Neuronal stem cell (in vitro differentiated cells): Measurements from ENCODE around the gene PRDM11.

ENCODE experiments used
- DNase-seq: peaks from one replicate; pipeline ENCODE4 v3.0.0-alpha.2; 2013; ENCODE audit warnings: low spot score
- H2AFZ ChIP-seq: one replicate; pipeline ENCODE4 v1.6.1; 2013; ENCODE audit warnings: mild to moderate bottlenecking, low read length, inconsistent platforms
- H2AK5ac ChIP-seq: 2 replicates; pipeline ENCODE4 v1.6.1; 2013; ENCODE audit warnings: low read depth, mild to moderate bottlenecking, inconsistent platforms, low read length, moderate library complexity, mixed read lengths
- H2BK120ac ChIP-seq: 2 replicates; pipeline ENCODE4 v1.6.1; 2013; ENCODE audit warnings: low read depth, mild to moderate bottlenecking, inconsistent platforms, low read length, moderate library complexity, mixed read lengths
- H2BK12ac ChIP-seq: one replicate; pipeline ENCODE4 v1.6.1; 2013; ENCODE audit warnings: low read length, inconsistent platforms
- H2BK15ac ChIP-seq: 2 replicates; pipeline ENCODE4 v1.6.1; 2013; ENCODE audit warnings: mild to moderate bottlenecking, low read length, inconsistent platforms, mixed read lengths
- H2BK5ac ChIP-seq: one replicate; pipeline ENCODE4 v1.6.1; 2013; ENCODE audit warnings: inconsistent platforms, mild to moderate bottlenecking, low read length, moderate library complexity
- H3K14ac ChIP-seq: one replicate; pipeline ENCODE4 v1.6.1; 2013; ENCODE audit warnings: low read length, inconsistent platforms
- H3K18ac ChIP-seq: 2 replicates; pipeline ENCODE4 v1.6.1; 2013; ENCODE audit warnings: low read length, inconsistent platforms
- H3K23ac ChIP-seq: 2 replicates; pipeline ENCODE4 v1.6.1; 2013; ENCODE audit warnings: low read depth, mild to moderate bottlenecking, mixed read lengths, low read length, inconsistent platforms; ENCODE audit not compliant: poor library complexity
- H3K27ac ChIP-seq: replicated peaks from 3 replicates; pipeline ENCODE4 v1.5.1; 2013; ENCODE audit warnings: low read length, inconsistent platforms
- H3K27me3 ChIP-seq, 3 experiments: 2 replicates each; pipeline ENCODE4 v1.6.1; 2013; ENCODE audit warnings: low read length in 3 of 3, mild to moderate bottlenecking in 2 of 3, inconsistent platforms in 1 of 3, low read depth in 1 of 3, mixed read lengths in 1 of 3, moderate library complexity in 1 of 3; ENCODE audit not compliant: control insufficient read depth in 3 of 3, insufficient read depth in 3 of 3
- H3K36me3 ChIP-seq, 2 donors: replicated peaks in 1 of 2; 2 replicates each; pipeline ENCODE4 v1.6.1; 2013; ENCODE audit warnings: low read length in 2 of 2; ENCODE audit not compliant: control insufficient read depth in 2 of 2, insufficient read depth in 2 of 2
- H3K4ac ChIP-seq: 2 replicates; pipeline ENCODE4 v1.6.1; 2013; ENCODE audit warnings: inconsistent platforms, mild to moderate bottlenecking, low read length, moderate library complexity
- H3K4me1 ChIP-seq, 2 donors: 1 replicate in 1 of 2; 2 replicates in 1 of 2; pipeline ENCODE4 v1.6.1; 2013; ENCODE audit warnings: low read length in 2 of 2, low read depth in 1 of 2; ENCODE audit not compliant: control insufficient read depth in 2 of 2, insufficient read depth in 1 of 2
- H3K4me2 ChIP-seq: one replicate; pipeline ENCODE4 v1.6.1; 2013; ENCODE audit warnings: mild to moderate bottlenecking, low read length, inconsistent platforms; ENCODE audit not compliant: insufficient read depth, poor library complexity, severe bottlenecking
- H3K4me3 ChIP-seq, 2 donors: 2 replicates each; pipeline ENCODE4 v1.5.1; 2013; ENCODE audit warnings: low read length in 2 of 2, mild to moderate bottlenecking in 2 of 2, inconsistent platforms in 1 of 2, moderate library complexity in 1 of 2
- H3K79me1 ChIP-seq: one replicate; pipeline ENCODE4 v1.6.1; 2013; ENCODE audit warnings: low read depth, mild to moderate bottlenecking, inconsistent platforms, low read length, moderate library complexity
- H3K9ac ChIP-seq: one replicate; pipeline ENCODE4 v1.6.1; 2013; ENCODE audit warnings: mild to moderate bottlenecking, low read depth, low read length, inconsistent platforms; ENCODE audit not compliant: poor library complexity
- H3K9me3 ChIP-seq, 2 donors: replicated peaks in 1 of 2; 2 replicates each; pipeline versions ENCODE3 to v1.6.1; 2013; ENCODE audit warnings: low read length in 2 of 2, mild to moderate bottlenecking in 2 of 2, inconsistent platforms in 1 of 2, low read depth in 1 of 2, mixed read lengths in 1 of 2, moderate library complexity in 1 of 2; ENCODE audit not compliant: control insufficient read depth in 2 of 2, insufficient read depth in 1 of 2
- H4K8ac ChIP-seq: one replicate; pipeline ENCODE4 v1.6.1; 2013; ENCODE audit warnings: low read depth, mild to moderate bottlenecking, inconsistent platforms, low read length, moderate library complexity
- H4K91ac ChIP-seq: one replicate; pipeline ENCODE4 v1.6.1; 2013; ENCODE audit warnings: low read length, low read depth, mild to moderate bottlenecking, inconsistent platforms; ENCODE audit not compliant: poor library complexity
- WGBS, 2 donors: extraction: QIAGEN DNeasy Blood & Tissue Kit; methylation state at CpG; one replicate each; pipeline ENCODE4 v1.1.7; 2013; ENCODE audit warnings: missing lambda C conversion rate in 2 of 2, mixed read lengths in 1 of 2; ENCODE audit not compliant: insufficient read length in 2 of 2, insufficient replicate concordance in 1 of 2; ENCODE audit errors: extremely low coverage in 2 of 2; 5-methylcytosine and 5-hydroxymethylcytosine counted together

The PRDM11 gene

GRCh38 chr11:45145083-45145378 is 1.4 kb upstream of the PRDM11 start:
- H3K4me1 ChIP-seq = peaks cover 12 to 14% of the 10 kb centered on the region in 2 donors
- no peak overlapping the region for H4K8ac ChIP-seq
- peaks cover 1% of the 10 kb centered on the region for H3K79me1 ChIP-seq
- no peak overlapping the region for H2BK120ac ChIP-seq
- H3K14ac ChIP-seq = no peak overlapping the region
- no CpG with 5 or more reads among the region's 3 CpGs for WGBS, 2 donors
- H3K23ac ChIP-seq = peak overlapping the region; percentile 19
- peak overlapping the region; percentile 92 for H2AFZ ChIP-seq
- DNase-seq = no peak
- H3K18ac ChIP-seq = no peak overlapping the region
- no peak overlapping the region for H3K4ac ChIP-seq
- no peak overlapping the region for H2BK5ac ChIP-seq
- H2AK5ac ChIP-seq = no peak overlapping the region
- H3K27ac ChIP-seq = no peak overlapping the region
- H2BK12ac ChIP-seq = no peak overlapping the region
- H3K4me2 ChIP-seq = no peak overlapping the region
- H3K36me3 ChIP-seq = no peaks in the 10 kb centered on the region
- H3K4me3 ChIP-seq = peak overlapping the region in 1 of 2 donors; percentile 84
- H4K91ac ChIP-seq = no peak overlapping the region
- H3K9ac ChIP-seq = no peak overlapping the region
- peaks cover 0 to 7% of the 10 kb centered on the region in 2 donors for H3K9me3 ChIP-seq
- H3K27me3 ChIP-seq = peaks cover 0 to 29% (median 19%) of the 10 kb centered on the region in 3 experiments
- no peak overlapping the region for H2BK15ac ChIP-seq

- peak overlapping the region; percentile 92 for H2AFZ ChIP-seq
- H2BK5ac ChIP-seq = no peak overlapping the region
- no CpG with 5 or more reads among the region's 23 CpGs for WGBS, 2 donors
- no peak overlapping the region for H2BK15ac ChIP-seq
- H2BK12ac ChIP-seq = no peak overlapping the region
- no peak overlapping the region for H4K8ac ChIP-seq
- peak; percentile 71 for DNase-seq
- H3K23ac ChIP-seq = peak overlapping the region; percentile 19
- H3K4me1 ChIP-seq = peaks cover 12 to 14% of the 10 kb centered on the region in 2 donors
- peaks cover 0 to 29% (median 19%) of the 10 kb centered on the region in 3 experiments for H3K27me3 ChIP-seq
- peaks cover 3% of the 10 kb centered on the region for H3K79me1 ChIP-seq
- no peak overlapping the region for H2BK120ac ChIP-seq
- peak overlapping the region; percentile 36 for H3K18ac ChIP-seq
- H3K4me3 ChIP-seq = peak overlapping the region; percentile 54 to 84
- H3K9ac ChIP-seq = no peak overlapping the region
- no peak overlapping the region for H2AK5ac ChIP-seq
- H3K4me2 ChIP-seq = peak overlapping the region; percentile 66
- H3K4ac ChIP-seq = no peak overlapping the region
- peaks cover 0 to 7% of the 10 kb centered on the region in 2 donors for H3K9me3 ChIP-seq
- H4K91ac ChIP-seq = no peak overlapping the region
- no peaks in the 10 kb centered on the region for H3K36me3 ChIP-seq
- no peak overlapping the region for H3K14ac ChIP-seq
- no peak overlapping the region for H3K27ac ChIP-seq
These were observed 914 bp upstream of the PRDM11 start for GRCh38 chr11:45145379-45146071.

- H2BK5ac ChIP-seq = no peak overlapping the region
- H3K36me3 ChIP-seq = no peaks in the 10 kb centered on the region
- H3K27me3 ChIP-seq = peaks cover 0 to 21% (median 14%) of the 10 kb centered on the region in 3 experiments
- peak overlapping the region; percentile 2 for H2AK5ac ChIP-seq
- DNase-seq = peak; percentile 95
- no peak overlapping the region for H3K4ac ChIP-seq
- peak overlapping the region; percentile 88 for H3K18ac ChIP-seq
- H3K14ac ChIP-seq = no peak overlapping the region
- H3K9me3 ChIP-seq = peaks cover 0 to 7% of the 10 kb centered on the region in 2 donors
- no peak overlapping the region for H2BK15ac ChIP-seq
- peak overlapping the region; percentile 89 for H3K9ac ChIP-seq
- H3K4me1 ChIP-seq = peaks cover 12 to 14% of the 10 kb centered on the region in 2 donors
- peak overlapping the region; percentile 89 for H3K27ac ChIP-seq
- H2BK12ac ChIP-seq = no peak overlapping the region
- no peak overlapping the region for H2BK120ac ChIP-seq
- no CpG with 5 or more reads among the region's 88 CpGs for WGBS, 2 donors
- H3K23ac ChIP-seq = peak overlapping the region; percentile 31
- no peak overlapping the region for H4K8ac ChIP-seq
- H3K4me3 ChIP-seq = peak overlapping the region; percentile 84 to 93
- H2AFZ ChIP-seq = peak overlapping the region; percentile 92
- peaks cover 5% of the 10 kb centered on the region for H3K79me1 ChIP-seq
- H4K91ac ChIP-seq = no peak overlapping the region
- peak overlapping the region; percentile 94 for H3K4me2 ChIP-seq
These were observed 734 bp downstream of the PRDM11 start for GRCh38 chr11:45147017-45147728.
